ENCODE data around the gene FBXW2.
"Not testable (repeated sequence)": the region's sequence is repeated elsewhere in the genome, so short reads cannot be mapped to it uniquely, and the experiment has no call there.

The FBXW2 gene

DNA sequence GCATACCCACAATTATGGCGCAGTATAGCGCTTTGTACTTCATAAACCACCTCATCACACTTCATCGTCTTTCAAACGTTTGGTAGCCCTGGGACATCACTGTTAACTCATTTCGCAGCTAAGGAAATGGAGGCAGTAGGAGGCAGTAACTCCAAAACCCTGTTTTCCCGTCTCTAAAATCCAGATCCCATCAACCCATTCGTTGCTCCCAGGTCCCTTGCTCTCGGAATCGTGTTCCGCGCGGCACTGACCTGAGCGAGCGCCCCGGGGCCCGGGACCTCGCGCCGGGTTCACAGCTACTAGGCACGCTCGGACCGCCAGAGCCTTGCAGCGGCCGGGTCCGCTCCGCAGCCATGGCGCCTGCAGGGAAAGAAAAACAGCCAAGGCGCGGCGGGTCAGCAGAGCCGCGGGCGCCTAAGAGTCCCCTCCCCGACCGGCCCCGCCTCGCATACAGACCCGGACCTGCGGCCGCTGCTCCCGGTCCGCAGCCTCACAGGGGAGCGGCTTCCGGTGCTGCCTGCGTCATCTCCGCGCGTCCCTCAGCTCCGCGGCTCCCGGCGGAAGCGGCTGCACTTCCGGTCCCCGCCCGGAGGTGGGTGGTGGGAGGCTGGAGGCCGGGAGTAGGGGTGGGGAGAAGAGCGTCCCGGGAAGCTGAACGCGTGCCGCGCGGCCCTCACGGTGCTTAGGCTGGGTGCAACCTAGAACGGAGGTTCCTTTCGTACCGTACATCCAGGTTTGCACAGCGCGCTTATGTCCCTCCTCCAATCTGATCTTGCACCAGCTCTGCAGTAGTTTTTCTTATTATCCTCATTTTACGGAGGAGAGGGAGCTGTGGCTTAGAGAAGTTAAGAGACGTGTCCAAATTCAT is at the start of gene FBXW2:
Gene FBXW2, minus strand, starts transcription at position 519 of the 868 bp plus-strand sequence. CDS start 5,158 bp downstream, outside the sequence.
- peak; percentile 75 for DNase-seq (ENCODE audit: low read depth)

DNA sequence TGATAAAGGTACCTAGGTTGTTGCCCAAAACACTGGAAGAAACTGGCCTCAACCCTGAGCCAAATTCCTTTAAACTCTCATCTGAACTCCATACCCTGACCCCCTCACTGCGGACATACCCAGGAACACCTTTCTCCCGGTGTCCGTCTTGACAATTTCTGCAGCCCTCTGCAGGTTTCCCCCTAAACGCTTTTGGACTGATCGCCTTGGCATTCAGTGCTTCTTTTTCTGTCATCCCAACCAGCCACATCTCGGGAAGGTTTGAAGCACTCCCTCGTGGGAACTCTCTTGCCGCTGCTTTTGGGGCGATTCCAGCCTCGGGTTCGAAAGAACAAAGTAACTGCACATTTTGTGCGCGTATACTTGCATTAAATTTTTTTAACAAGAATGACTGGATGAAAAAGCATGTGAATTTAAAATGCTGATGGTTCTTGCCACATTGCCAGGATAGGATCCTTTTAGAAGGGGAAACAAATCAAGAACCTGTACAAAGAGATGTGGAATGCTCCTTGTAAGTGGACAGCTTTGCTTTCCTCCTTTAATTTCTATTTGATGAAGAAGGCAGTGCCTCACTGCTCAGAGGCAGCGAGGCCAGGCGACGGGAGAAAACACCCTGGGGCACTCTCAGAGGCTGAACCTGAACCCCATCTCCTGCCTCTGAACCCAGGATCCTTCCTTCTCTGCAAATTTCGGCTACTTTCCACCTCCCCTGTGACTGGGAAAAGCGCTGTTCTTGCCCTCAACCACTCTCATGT is 48.9 kb upstream of the FBXW2 start:
- DNase-seq (ENCODE audit: low read depth), result no peak

- no peak for DNase-seq (ENCODE audit: low read depth)
Measured at GRCh38 chr9:120839146-120839545, 45.9 kb upstream of the FBXW2 start.

DNA sequence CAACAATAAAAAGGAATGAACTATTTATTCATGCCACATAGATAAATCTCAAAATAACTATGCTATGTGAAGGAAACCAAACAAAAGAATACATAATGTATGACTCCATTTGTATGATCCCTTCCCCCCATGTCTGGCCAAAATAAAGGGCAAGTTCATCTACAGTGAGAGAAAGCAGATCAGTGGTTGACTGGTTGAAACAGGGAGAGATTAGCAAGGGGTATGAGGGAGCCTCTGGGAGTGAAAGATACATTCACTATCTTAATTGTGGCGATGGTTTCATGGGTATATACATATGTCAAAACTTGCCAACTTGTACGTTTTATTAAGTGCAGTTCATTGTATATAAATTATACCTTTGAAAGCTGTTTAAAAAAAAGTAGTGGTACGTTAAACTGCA is 44.7 kb upstream of the FBXW2 start:
- no peak for DNase-seq (ENCODE audit: low read depth)

DNA sequence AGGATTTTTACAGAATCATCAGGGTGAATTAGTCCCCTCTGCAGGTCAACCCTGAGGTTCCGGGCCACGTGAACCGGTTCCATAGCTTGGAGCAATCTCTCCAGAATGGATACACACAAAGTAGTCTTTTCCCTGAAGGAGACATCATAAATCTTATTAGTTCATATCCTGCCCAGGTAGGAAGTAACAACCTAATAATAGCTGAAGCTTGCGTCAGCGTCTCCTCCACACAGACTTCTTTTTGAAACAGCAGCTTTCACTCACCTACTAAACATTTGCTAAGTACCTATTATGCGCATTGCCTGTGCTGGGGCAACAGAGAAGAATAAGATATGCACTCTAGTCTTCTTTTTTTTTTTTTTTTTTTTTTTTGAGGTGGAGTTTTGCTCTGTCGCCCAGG is 40.1 kb upstream of the FBXW2 start:
- no peak for DNase-seq (ENCODE audit: low read depth)

GRCh38 chr9:120832807-120833206 is 39.6 kb upstream of the FBXW2 start:
- no peak for DNase-seq (ENCODE audit: low read depth)

DNA sequence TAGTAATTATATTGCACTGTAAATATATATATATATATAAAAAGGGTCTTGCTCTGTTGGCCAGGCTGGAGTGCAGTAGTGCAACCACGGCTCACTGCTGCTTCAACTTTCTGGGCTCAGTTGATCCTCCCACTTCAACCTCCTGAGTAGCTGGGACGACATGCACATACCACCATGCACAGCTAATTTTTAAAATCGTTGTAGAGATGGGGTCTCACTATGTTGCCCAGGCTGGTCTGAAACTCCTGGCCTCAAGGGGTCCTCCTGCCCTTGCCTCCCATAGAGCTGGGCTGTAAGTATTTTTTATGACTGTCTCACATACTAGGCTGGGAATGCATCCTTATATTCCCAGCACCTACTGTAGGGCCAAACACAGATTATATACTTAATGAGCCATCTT is 37.6 kb upstream of the FBXW2 start:
- no peak for DNase-seq (ENCODE audit: low read depth)

DNA sequence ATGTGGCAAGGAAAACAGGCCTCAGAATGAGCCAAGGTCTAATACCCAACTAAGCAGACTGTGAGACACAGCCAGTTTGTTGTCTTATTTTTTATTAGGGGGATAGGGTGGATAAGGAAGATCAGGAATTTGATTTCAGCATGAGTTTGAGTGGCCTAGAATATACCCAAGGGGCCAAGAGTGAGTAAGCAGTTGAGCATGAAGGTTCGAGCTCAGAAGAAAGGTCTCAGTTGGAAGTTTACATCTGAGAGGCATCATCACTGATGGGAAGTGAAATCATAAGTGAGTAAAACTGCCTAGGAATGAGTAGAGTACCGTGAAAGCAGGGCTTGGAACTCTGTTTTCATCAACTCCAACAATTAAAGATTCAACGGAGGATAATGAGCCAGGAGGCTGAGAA is 36.9 kb upstream of the FBXW2 start:
- no peak for DNase-seq (ENCODE audit: low read depth)

DNA sequence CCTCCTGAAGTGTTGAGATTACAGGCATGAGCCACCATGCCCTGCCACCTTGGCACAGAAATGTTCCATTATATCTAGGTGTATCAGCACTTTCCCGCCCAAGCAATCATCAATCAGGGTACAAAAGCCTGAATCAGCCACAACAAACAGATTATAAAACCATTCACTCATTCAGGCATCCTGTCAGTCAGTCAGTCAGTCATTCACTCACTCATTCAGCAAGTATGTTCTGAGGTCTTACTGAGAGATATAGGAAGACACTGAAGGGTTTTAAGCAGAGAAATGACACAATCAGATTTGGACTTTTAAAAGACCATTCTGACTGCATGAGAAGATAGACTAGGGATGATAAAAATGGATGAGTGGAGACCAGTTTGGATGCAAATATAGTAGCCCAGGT is 36.4 kb upstream of the FBXW2 start:
- no peak for DNase-seq (ENCODE audit: low read depth)

DNA sequence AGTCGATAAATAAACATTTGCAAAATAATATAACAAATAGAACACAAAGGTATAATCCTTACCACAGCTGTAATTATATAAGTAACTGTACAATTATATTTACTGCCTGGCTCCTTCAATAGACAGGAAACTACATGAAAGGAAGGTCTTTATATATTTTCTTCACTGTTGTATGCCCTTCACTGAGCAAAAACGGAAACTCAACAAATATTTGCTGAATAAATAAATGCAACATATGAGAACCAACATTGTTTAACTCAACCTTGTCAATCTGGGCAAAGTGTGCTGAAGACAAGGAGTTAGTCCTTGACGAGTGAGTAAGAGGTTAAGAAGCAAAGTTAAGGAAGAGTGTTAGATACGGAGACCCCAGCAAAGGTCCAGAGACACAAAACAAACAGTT is 26.9 kb upstream of the FBXW2 start:
- DNase-seq (ENCODE audit: low read depth), result no peak

GRCh38 chr9:120818595-120818994 is 25.4 kb upstream of the FBXW2 start:
- no peak for DNase-seq (ENCODE audit: low read depth)

- DNase-seq (ENCODE audit: low read depth), result no peak
Measured at GRCh38 chr9:120815075-120815474, 21.9 kb upstream of the FBXW2 start.

DNA sequence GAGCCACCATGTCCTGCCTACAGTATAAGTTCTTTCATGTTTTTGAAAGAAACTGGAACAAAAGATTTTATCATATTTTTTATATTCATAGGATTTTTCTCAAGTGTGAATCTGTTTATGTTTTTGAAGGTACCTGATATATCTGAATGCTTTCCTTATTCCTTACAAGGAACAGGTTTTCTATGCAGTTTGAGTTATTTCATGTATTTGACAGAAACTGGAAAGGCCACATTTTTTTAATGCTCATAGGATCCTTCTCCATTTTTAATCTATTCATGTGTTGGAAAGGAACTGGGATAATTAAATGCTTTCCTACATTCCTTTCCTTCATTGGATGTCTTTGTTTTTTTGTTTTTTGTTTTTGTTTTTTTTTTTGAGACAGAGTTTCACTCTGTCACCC is 15.7 kb upstream of the FBXW2 start:
- no peak for DNase-seq (ENCODE audit: low read depth)

DNA sequence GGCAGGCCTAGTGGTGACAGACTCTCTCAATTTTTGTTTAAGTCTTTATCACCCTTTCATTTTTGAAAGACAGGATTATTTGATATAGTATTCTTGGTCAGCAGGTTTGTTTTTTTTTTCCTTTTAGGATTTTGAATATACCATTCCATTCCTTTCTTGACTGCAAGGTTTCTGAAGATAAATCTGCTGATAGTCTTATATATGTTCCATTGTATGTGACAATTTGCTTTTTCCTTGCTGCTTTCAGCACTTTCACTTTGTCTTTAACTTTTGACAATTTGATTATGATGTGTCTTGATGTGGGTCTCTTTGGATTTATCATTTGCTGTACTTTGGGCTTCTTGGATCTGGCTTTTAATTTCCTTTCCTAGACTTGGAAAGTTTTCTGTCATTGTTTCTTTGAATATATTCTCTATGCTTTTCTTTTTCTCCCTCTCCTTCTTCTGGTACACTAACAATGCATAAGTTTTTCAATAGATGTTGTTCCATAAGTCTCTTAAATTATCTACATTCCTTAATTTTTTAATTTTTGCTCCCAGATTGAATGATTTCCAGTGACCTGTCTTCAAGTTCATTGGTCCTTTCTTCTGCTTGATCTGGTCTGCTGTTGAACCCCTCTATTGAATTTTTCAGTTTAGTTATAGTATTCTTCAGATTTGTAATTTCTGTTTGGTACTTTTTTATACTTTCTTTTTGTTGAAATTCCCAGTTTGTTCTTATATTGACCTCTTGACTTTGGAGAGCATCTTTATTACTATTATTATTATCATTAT is 14.6 kb upstream of the FBXW2 start:
- DNase-seq (ENCODE audit: low read depth), result no peak

- not testable (repeated sequence) for DNase-seq (ENCODE audit: low read depth)
Measured at GRCh38 chr9:120804784-120805363, 11.7 kb upstream of the FBXW2 start.

DNA sequence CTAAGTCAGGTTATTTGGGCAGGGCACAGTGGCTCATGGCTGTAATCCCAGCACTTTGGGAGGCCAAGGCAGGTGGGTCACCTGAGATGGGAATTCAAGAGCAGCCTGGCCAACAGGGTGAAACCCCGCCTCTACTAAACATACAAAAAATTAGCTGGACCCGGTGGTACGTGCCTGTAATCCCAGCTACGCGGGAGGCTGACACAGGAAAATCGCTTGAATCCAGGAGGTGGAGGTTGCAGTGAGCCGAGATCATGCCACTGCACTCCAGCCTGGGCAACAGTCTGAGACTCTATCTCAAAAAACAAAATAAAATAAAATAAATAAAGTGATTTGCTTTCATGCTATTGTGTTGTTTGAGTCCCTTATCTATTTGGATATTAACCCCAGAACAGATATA is 8.2 kb upstream of the FBXW2 start:
- no peak for DNase-seq (ENCODE audit: low read depth)

DNA sequence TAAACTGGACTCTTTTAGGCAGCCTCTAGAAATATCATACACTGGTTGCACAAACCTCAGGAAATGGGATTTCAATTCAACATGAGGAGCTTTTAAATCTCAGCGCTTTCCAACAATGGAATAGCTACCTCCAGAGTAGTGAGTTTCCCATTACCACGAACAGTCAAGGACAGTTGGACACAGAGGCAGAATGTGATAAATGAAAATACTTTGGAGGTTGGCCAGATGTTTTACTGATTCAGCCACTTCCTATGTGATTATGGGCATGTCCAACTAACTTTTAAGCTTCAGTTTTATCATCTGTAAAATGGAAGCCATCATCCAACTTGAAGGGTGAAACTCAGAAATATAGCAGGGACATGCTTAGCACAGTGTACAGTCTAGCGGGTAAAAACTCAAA is 2.1 kb downstream of the FBXW2 start:
- no peak for DNase-seq (ENCODE audit: low read depth)

GRCh38 chr9:120787933-120788332 is 5.3 kb downstream of the FBXW2 start:
- DNase-seq (ENCODE audit: low read depth), result no peak

- DNase-seq (ENCODE audit: low read depth), result no peak
Measured at GRCh38 chr9:120783602-120784047, 9.6 kb downstream of the FBXW2 start.

DNA sequence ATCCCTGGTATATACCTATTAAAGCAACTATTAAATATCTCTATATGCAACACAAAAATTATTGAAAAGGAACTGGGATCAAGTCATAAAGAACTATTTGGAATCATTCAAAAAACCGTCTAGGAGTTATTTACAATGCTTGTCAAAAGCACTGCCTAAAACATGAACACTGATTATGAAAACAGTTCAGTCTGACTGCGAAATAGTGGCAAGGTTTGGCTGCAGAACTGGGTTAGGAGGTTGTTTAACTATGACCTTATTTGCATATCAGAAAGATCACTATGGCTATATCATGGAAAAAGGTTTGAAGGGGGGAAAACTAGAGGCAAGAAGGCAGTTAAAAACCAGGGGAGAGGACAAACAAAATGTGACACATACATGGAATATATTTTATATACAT is 12.0 kb downstream of the FBXW2 start:
- DNase-seq (ENCODE audit: low read depth), result no peak

GRCh38 chr9:120780367-120780766 is 12.8 kb downstream of the FBXW2 start:
- DNase-seq (ENCODE audit: low read depth), result no peak

GRCh38 chr9:120779227-120779626 is 14.0 kb downstream of the FBXW2 start:
- DNase-seq (ENCODE audit: low read depth), result no peak
